Glomerular visceral epithelial cell (primary cell): ENCODE data around the gene ATG4C.
"Not testable (repeated sequence)": the region's sequence is repeated elsewhere in the genome, so short reads cannot be mapped to it uniquely, and the experiment has no call there.

Experiments used
- DNase-seq: peaks from one replicate; pipeline ENCODE4 v3.0.0-alpha.2; 2016; ENCODE audit errors: extremely low spot score

ATG4C gene, protein sequence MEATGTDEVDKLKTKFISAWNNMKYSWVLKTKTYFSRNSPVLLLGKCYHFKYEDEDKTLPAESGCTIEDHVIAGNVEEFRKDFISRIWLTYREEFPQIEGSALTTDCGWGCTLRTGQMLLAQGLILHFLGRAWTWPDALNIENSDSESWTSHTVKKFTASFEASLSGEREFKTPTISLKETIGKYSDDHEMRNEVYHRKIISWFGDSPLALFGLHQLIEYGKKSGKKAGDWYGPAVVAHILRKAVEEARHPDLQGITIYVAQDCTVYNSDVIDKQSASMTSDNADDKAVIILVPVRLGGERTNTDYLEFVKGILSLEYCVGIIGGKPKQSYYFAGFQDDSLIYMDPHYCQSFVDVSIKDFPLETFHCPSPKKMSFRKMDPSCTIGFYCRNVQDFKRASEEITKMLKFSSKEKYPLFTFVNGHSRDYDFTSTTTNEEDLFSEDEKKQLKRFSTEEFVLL

DNA sequence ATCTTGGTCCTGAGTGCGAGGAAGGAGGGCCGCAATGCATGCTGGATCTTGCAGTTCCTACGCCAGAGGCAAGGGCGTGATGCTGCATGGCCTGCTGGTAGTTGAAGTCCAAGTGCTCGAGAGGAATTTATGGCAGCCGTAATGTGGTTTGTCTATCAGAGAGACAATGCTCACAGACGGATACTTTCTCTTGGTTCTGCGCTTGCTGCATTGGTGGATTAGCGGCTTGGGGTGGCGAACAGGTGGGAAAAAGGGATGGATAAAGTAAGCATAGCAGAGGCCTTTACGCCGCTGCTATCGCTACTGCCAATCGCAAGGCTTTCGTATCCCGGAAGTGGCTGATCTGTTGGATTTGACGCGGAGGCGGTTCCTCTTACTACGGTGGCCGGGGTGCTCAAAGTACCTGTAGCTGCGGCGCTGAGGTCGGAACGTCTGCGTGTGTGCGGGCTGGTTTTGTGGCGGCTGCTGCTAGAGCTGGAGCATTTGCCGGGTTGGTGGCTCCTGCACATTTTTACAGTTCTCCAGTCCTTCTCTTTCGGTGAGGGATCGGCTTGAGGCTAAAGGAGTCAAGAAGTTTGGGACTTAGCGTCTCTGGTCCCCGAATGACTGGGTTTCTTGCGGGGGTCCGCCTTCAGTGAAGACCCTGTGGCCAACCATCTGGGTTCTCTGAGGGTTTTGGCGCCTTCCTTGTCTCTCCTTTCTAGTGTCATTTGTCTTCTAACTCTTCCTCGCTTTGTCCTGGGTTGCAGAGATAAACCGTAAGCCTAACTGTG lies at the start of gene ATG4C:
ATG4C (plus strand) TSS at position 397 of the 773 bp plus-strand sequence. CDS start 19,655 bp downstream, outside the sequence.
- peak; percentile 95 for DNase-seq

DNA sequence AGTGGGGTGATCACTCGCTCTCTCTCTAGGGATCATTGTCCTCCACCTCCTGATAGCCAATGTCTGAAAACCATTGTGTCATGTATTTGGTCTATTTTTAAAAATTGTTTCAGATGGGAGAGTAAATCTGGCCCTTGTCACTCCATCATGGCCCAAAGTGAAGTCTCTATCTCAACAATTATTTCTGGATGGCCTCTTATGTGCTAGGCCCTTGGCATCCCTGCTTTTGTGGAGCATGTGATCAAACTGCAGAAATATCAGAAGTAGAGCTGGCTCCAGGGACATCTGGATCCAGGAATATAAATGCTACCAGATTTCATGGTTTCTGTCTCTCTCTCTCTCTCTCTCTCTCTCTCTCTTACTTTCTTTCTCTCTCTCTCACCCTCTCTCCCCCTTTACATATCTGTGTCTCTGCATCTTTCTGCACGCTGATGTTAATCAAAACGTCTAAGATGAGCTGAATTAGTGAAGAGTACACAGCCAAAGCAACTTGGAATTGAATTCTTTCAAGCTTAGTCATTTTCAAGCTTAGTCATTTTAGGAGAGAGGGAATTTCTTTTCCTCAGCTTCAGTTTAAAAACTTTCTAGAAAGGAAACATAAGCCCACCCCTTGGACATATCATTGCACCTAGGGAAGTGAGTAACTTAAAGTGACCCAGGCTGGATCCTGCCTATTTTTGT lies 48.3 kb upstream of the ATG4C start:
- DNase-seq, result peak; percentile 46

DNA sequence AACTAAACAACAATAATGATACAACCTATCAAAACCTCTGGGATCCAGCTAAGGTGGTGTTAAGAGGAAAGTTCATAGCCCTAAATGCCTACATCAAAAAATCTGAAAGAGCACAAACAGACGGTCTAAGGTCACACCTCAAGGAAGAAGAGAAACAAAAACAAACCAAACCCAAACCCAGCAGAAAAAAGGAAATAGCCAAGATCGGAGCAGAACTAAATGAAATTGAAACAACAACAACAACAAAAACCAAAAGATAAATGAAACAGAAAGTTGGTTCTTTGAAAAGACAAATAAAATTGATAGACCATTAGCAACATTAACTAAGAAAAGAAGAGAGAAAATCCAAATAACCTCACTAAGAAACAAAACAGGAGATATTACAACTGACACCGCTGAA lies 43.2 kb upstream of the ATG4C start:
- DNase-seq, result not testable (repeated sequence)

DNA sequence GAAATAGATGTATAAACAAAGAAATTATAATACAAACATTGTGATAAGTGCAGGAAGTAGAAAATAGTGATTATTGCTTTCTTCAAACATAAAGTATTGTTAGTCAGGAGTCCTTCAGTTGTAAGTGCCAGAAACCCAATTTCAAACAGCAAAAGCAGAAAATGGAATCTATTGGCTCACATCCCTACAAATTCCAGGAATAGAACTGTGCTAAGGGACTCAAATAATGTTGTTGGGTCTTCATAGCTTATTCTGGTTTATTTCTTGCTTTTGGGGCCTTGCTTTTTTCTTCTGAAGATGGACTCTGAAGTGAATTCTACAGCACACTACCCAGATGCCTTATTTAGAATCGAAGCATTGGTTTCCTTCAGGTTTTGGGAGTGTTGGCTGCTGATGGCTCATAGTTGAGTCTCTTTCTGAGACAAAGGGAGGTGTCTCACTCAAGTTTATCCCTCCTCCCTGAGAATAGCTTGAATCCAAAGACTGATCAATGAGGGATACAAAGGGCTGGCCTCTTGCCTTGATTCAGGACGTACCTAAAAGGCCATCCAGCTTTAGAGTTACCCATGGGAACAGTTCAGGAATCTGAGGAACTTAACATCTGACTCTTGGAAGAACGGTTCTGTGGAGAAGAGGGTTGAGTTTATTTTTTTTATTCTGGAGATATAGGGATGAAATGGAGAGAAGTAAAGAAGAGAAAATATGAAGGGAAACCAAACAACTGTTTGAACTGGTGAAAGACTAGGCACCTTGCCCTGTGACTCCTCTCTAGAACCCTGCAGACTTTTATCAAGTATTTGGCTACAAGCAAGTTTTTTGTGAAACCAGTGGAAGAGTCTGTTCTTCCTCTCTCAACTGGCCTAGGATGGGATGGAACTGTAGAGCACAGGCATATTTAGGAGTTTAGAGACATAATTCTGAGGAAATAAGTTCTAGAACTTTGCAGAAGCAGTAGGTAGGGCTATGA lies 39.0 kb upstream of the ATG4C start:
- DNase-seq, result no peak

DNA sequence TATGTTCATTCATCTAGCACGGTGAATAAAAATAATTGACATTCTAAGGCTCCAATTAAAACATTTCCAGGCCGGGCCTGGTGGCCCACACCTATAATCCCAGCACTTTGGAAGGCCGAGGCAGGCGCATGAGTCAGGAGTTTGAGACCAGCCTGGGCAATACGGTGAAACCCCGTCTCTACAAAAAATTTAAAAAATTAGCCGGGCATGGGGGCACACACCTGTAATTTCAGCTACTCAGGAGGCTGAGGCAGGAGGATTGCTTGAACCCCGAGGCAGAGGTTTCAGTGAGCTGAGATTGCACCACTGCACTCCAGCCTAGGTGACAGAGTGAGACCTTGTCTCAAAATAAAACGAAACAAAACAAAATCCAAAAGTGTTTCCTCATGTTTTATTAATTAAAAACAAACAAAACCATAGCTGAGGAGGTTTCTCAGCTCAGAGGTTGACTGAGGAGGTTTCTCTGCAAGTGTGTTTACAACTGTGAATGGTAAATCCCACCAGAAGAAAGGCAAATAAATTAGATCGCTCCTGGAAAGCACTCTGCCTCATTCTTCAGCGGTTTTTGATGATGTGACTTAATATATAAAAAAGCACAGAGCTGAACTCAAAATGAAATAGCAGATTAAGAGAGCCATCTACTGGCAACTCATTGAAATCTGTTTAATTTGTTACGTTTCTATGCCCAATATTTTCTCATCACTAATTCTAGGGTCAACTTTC lies 37.7 kb upstream of the ATG4C start:
- peak; percentile 51 for DNase-seq

DNA sequence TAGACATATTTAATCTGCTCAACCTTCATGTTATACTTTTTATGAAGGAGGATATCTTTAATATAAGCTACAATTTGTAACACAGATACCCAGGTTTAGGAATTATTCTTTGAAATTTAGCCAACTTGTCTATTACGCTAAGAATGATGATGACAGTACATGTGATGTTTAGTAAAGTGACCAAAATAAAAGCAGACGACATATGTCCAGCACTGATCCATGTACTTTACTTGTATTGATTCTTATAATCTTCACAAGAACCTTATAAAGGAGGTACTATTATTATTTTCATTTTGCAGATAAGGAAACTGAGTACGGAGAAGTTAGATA lies 37.2 kb upstream of the ATG4C start:
- no peak for DNase-seq

DNA sequence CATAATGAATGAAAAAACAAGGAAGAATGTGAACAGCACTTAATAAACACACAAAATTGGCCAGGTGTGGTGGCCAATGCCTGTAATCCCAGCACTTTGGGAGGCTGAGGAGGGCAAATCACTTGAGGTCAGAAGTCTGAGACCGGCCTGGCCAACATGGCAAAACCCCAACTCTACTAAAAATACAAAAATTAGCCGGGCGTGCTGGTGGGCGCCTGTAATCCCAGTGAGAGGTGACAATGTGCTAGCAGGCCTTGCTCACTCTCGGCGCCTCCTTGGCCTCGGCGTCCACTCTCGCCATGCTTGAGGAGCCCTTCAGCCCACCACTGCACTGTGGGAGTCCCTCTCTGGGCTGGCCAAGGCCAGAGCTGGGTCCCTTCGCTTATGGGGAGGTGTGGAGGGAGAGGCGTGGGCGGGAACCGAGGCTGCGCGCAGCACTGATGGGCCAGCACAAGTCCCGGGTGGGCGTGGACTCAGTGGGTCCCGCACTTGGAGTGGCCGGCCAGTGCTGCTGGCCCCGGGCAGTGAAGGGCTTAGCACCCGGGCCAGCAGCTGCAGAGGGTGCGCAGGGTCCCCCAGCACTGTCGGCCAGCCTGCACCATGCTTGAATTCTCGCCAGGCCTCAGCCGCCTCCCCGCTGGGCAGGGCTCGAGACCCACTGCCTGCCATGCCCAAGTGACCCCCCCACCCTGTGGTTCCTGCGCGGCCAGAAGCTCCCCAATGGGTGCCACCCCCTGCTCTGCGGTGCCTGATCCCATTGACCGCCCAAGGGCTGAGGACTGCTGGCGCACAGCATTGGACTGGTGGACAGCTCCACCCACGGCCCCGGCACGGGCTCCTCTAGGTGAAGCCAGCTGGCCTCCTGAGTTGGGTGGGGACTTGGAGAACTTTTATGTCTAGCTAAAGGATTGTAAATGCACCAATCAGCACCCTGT lies 30.6 kb upstream of the ATG4C start:
- no peak for DNase-seq

DNA sequence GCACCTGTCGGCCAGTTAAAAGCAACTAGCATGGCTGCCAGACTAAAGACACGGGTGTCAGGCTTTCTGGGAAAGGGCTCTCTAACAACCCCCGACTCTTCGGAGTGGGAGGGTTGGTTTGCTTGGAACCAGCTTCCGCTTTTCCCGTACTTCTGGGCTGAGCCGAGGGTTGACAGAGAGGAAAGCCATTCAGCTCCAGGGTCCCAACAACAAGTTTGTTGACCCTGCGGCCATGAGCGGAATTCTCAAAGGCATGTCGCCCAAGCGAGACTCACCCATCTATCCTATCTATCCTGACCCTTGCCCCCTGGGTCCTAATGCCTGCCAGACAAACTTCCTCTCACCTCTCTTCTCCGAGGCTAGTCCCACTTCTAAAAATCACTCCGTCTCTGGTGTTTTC lies 29.0 kb upstream of the ATG4C start:
- not testable (repeated sequence) for DNase-seq

DNA sequence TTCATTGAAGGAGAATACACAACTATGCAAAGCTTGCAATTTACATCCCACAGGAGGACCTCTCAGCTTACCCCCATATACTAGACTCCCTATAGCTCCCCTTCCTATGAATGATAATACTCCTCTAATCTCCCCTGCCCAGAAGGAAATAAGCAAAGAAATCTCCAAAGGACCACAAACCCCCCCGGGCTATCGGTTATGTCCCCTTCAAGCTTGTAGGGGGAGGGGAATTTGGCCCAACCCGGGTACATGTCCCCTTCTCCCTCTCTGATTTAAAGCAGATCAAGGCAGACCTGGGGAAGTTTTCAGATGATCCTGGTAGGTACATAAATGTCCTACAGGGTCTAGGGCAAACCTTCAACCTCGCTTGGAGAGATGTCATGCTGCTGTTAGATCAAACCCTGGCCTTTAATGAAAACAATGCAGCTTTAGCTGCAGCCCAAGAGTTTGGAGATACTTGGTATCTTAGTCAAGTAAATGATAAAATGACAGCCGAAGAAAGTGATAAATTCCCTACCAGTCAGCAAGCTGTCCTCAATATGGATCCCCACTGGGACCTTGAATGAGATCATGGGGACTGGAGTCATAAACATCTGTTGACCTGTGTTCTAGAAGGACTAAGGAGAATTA lies 27.6 kb upstream of the ATG4C start:
- DNase-seq, result not testable (repeated sequence)

DNA sequence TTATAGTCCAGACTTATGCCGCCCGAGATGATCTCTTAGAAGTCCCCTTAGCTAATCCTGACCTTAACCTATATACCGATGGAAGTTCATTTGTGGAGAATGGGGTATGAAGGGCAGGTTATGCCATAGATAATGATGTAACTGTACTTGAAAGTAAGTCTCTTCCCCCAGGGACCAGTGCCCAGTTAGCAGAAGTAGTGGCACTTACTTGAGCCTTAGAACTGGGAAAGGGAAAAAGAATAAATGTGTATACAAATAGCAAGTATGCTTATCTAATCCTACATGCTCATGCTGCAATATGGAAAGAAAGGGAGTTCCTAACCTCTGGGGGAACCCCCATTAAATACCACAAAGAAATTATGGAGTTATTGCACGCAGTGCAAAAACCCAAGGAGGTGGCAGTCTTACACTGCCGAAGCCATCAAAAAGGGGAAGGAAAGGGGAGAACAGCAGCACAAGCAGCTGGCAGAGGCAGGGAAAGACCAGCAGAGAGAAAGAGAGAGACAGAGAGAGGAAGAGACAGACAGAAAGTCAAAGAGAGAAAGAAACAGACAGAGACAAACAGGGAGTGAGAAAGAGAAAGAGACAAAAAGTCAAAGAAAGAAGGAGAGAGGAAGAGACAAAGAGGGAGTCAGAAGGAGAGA lies 24.6 kb upstream of the ATG4C start:
- DNase-seq, result not testable (repeated sequence)

DNA sequence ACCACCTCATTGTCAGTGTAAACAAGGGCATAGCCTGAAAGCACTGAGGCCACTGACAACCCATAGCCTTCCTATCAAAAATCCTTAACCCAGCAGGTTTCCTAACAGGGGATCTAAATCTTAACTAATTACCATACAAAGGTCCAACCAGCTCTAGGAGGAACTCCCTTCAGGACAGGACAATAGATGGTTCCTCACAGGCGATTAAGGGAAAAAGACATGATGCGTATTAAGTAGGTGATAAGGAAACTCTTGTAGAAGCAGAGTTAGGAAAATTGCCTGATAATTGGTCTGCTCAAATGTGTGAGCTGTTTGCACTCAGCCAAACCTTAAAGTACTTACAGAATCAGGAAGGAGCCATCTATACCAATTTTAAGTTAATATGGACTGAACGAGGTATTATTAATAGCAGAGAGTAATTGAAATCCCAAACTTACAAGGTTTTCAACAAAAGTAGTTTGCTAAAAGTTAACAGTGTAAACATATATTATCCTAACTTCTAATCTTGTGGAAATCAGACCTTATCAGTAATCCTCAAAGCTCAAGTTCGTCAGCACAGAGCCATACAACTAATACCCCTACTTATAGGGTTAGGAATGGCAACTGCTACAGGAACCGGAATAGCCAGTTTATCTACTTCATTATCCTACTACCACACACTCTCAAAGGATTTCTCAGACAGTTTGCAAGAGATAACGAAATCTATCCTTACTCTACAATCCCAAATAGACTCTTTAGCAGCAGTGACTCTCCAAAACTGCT lies 23.7 kb upstream of the ATG4C start:
- DNase-seq, result not testable (repeated sequence)

DNA sequence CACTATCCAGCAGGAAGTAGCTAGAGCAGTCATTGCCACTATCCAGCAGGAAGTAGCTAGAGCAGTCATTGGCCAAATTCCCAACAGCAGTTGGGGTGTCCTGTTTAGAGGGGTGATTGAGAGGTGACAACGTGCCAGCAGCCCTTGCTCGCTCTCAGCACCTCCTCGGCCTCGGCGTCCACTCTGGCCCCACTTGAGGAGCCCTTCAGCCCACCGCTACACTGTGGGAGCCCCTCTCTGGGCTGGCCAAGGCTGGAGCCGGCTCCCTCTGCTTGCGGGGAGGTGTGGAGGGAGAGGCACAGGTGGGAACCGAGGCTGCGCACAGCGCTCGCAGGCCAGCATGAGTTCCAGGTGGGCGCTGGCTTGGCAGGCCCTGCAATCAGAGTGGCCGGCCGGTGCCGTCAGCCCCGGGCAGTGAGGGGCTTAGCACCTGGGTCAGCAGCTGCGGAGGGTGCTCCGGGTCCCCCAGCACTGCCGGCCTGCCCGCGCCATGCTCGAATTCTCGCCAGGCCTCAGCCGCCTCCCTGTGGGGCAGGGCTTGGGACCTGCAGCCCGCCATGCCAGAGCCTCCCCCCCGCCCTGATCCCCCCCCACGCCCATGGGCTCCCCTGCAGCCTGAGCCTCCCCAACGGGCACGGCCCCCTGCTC lies 22.6 kb upstream of the ATG4C start:
- DNase-seq, result not testable (repeated sequence)

DNA sequence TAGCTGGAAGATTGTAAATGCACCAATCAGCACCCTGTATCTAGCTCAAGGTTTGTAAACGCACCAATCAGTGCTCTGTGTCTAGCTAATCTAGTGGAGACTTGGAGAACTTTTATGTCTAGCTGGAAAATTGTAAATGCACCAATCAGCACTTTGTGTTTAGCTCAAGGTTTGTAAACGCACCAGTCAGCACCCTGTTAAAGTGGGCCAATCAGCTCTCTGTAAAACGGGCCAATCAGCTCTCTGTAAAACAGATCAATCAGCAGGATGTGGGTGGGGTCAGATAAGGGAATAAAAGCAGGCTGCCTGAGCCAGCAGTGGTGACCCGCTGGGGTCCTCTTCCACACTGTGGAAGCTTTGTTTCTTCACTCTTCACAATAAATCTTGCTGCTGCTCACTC lies 21.9 kb upstream of the ATG4C start:
- DNase-seq, result not testable (repeated sequence)

DNA sequence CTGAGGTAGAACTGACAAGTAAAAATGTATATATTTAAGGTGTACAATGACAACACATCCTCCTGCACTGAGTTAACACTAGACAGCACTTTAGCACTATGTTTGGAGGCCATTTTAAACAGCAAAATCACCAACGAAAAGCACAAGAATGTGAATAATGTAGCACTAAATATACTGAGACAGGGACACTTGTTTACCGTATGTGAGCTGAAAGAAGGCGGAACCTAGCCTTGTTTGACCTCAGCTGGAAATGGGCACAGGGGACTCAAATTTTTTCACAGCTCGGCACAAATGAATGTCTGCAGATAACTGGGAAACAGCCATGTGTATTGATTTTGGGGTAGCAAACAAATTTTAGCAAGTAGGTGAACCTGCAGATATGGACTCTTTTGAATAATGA lies 18.0 kb upstream of the ATG4C start:
- DNase-seq, result no peak

DNA sequence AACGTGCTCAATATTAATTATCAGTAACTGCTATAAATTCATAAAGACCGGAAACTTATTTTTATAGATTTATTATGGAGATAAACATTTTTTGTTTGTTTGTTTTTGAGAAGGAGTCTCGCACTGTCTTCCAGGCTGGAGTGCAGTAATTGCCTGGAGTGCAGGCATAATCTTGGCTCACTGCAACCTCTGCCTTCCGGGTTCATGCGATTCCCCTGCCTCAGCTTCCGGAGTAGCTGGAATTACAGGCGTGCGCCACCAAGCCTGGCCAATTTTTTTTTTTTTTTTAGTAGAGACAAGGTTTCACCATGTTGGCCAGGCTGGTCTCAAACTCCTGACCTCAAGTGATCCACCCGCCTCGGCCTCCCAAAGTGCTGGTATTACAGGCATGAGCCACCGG lies 15.4 kb upstream of the ATG4C start:
- DNase-seq, result not testable (repeated sequence)

DNA sequence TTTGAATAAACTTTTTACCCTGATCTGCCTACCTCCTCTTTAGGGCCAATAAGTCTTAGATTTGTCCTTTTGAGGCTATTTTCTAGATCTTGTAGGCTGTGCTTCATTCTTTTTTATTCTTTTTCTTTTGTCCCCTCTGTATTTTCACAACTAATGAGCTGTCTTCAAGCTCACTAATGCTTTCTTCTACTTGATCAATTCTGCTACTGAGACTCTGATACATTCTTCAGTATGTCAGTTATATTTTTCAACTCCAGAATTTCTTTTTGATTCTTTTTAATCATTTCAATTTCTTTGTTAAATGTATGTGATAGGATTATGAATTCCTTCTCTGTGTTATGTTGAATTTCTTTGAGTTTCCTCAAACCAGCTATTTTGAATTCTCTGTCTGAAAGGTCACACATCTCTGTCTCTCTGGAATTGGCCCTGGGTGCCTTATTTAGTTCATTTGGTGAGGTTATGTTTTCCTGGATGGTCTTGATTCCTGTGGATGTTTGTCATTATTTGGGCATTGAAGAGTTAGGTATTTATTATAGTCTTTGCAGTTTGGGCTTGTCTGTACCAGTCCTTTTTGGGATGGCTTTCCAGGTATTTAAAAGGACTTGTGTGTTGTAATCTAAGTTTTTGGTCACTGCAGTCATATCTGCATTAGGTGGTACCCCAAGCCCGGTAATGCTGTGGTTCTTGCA lies 11.2 kb upstream of the ATG4C start:
- no peak for DNase-seq

DNA sequence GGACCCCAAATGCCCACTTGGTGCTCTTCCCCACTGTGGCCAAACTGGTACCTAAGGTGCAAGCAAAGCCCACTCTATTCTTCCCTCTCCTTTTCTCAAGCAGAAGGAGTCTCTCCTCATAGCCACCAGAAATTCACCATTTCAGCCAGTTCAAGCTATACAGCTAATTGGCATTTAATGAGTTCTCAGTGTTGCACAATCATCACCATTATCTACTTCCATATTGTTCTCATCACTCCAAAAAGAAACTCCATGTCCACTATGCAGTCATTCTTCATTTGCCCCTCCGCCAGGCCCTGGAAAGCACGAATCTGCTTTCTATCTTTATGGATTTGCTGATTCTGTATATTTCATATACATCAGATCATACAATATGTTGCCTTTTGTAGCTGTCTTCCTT lies 9.9 kb upstream of the ATG4C start:
- no peak for DNase-seq
